Measurements from ENCODE around the gene MUC20.
"Not testable (repeated sequence)": the region's sequence is repeated elsewhere in the genome, so short reads cannot be mapped to it uniquely, and the experiment has no call there.

DNA sequence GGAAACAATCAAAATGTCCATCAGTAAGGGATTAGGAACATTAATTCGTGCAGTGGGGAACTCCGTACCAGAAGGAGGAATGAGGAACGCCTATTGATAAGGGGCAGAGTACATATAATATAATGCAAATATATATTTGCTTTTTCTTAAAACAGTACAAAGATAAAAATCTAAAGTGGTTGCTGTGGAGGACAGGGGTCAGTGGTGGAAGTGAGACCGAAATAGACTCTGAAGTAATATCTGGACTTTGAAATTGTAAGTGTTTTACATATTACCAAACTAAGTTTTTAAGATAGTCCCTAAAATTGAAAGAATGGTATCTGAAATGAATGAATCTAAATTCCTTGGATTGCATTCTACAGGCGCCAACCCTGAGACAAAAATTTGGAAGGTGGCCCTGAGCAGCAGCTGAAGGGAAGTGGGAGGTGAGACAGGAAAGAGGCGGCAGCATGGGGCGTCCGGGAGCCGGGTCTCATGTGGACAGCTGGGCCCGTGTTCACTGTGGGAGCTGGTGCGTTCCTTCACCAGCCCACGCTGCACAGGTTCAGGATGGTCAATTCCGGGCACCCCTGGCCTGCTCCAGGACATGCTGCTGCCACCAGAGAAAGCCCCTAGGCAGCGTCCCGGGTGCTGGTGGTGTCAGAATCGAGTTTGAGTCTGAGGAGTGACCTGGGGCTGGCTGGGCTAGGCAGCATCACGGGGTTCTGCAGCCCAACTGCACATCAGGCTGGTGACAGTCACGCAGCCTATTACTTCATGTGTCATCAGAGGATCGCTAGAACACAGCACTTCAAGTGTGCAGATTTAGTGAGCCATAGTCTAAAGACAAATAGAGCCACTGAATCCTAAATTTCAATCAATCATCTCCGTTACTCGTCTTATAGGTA is 31.4 kb upstream of the MUC20 start:
- TF ChIP-seq, protein P1, sequence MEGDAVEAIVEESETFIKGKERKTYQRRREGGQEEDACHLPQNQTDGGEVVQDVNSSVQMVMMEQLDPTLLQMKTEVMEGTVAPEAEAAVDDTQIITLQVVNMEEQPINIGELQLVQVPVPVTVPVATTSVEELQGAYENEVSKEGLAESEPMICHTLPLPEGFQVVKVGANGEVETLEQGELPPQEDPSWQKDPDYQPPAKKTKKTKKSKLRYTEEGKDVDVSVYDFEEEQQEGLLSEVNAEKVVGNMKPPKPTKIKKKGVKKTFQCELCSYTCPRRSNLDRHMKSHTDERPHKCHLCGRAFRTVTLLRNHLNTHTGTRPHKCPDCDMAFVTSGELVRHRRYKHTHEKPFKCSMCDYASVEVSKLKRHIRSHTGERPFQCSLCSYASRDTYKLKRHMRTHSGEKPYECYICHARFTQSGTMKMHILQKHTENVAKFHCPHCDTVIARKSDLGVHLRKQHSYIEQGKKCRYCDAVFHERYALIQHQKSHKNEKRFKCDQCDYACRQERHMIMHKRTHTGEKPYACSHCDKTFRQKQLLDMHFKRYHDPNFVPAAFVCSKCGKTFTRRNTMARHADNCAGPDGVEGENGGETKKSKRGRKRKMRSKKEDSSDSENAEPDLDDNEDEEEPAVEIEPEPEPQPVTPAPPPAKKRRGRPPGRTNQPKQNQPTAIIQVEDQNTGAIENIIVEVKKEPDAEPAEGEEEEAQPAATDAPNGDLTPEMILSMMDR (IDR thresholded peaks at IDR 0.05) = not testable (repeated sequence)
- not testable (repeated sequence) for TF ChIP-seq POLR2AphosphoS5, POLR2A, EP300 (IDR thresholded peaks at IDR 0.05)
